H1 (cell line): ENCODE results near the gene KANSL1L. TPM values are rescaled to one million over a fixed set of nuclear protein-coding genes. Genes with fewer than 3 reads are reported as not detected.
A peak's percentile ranks its signal among the peaks of the same experiment; 100 is the strongest.

Source experiments
- CTCF ChIA-PET: fragments of 300-600 bp; sonication (Branson Sonifier 250); formaldehyde crosslinking; loops from one replicate; lab custom pipeline; 2021; ENCODE audit not compliant: partially characterized antibody; lab: Charles Lee
- POLR2A ChIA-PET: fragments of 300-600 bp; sonication (Branson Sonifier 250); formaldehyde crosslinking; loops from one replicate; lab custom pipeline; 2021; ENCODE audit warnings: inconsistent platforms; ENCODE audit not compliant: partially characterized antibody; lab: Charles Lee
- DNase-seq, 2 experiments: peaks; one replicate each; pipeline versions ENCODE4 v3.0.0 to v3.0.0-alpha.2; 2010 to 2022; ENCODE audit warnings: low spot score in 2 of 2, low read depth in 1 of 2, mixed read lengths in 1 of 2
- FAIRE-seq: peaks from 2 replicates; lab custom pipeline; 2011; peaks lifted over from hg19 to GRCh38; lab: Jason Lieb, UNC
- H2AFZ ChIP-seq: 2 replicates; pipeline ENCODE4 v1.8.1; 2012; ENCODE audit warnings: low read length, inconsistent platforms
- H2AK5ac ChIP-seq: 2 replicates; pipeline ENCODE4 v1.6.1; 2013; ENCODE audit warnings: low read depth, low read length
- H2BK120ac ChIP-seq: replicated peaks from 2 replicates; pipeline ENCODE3; 2013; ENCODE audit warnings: low read depth, low read length, inconsistent platforms
- H2BK12ac ChIP-seq: 2 replicates; pipeline ENCODE4 v1.6.1; 2013; ENCODE audit warnings: low read depth, low read length
- H2BK15ac ChIP-seq: 2 replicates; pipeline ENCODE4 v1.6.1; 2013; ENCODE audit warnings: low read length
- H2BK20ac ChIP-seq: 2 replicates; pipeline ENCODE4 v1.6.1; 2013; ENCODE audit warnings: low read length
- H2BK5ac ChIP-seq: 2 replicates; pipeline ENCODE4 v1.6.1; 2013; ENCODE audit warnings: low read depth, low read length
- H3K14ac ChIP-seq: 2 replicates; pipeline ENCODE4 v1.6.1; 2013; ENCODE audit warnings: inconsistent platforms; ENCODE audit not compliant: insufficient read length
- H3K18ac ChIP-seq: 2 replicates; pipeline ENCODE4 v1.6.1; 2013; ENCODE audit warnings: low read length; ENCODE audit errors: extremely low read depth
- H3K23ac ChIP-seq: 2 replicates; pipeline ENCODE4 v1.6.1; 2013; ENCODE audit warnings: inconsistent platforms; ENCODE audit not compliant: insufficient read length
- H3K23me2 ChIP-seq: 2 replicates; pipeline ENCODE4 v1.6.1; 2013; ENCODE audit warnings: low read depth, low read length
- H3K27ac ChIP-seq: 2 replicates; pipeline ENCODE4 v1.6.1; 2011; ENCODE audit warnings: low read depth, low read length, inconsistent platforms
- H3K27me3 ChIP-seq, 4 experiments: replicated peaks in 1 of 4; 1 replicate in 1 of 4; 2 replicates in 3 of 4; pipeline versions ENCODE4 v1.6.1 to v1.8.1; 2011 to 2013; ENCODE audit warnings: low read length in 3 of 4, mild to moderate bottlenecking in 3 of 4, inconsistent platforms in 2 of 4, mixed read lengths in 2 of 4, moderate library complexity in 1 of 4; ENCODE audit not compliant: control insufficient read depth in 3 of 4, insufficient read depth in 3 of 4; ENCODE audit errors: extremely low read depth in 1 of 4
- H3K36me3 ChIP-seq, 4 experiments: 2 replicates each; pipeline versions ENCODE4 v1.6.1 to v1.8.1; 2011 to 2013; ENCODE audit warnings: mild to moderate bottlenecking in 4 of 4, low read length in 3 of 4, moderate library complexity in 2 of 4, control low read depth in 1 of 4, inconsistent platforms in 1 of 4; ENCODE audit not compliant: insufficient read depth in 4 of 4, control insufficient read depth in 2 of 4
- H3K4ac ChIP-seq: replicated peaks from 2 replicates; pipeline ENCODE3; 2013; ENCODE audit warnings: low read length, low read depth, mixed read lengths, inconsistent platforms; ENCODE audit not compliant: insufficient read length
- H3K4me1 ChIP-seq, 4 experiments: replicated peaks in 1 of 4; 1 replicate in 1 of 4; 2 replicates in 3 of 4; pipeline versions ENCODE4 v1.6.1 to v1.8.1; 2011 to 2013; ENCODE audit warnings: low read length in 3 of 4, inconsistent platforms in 2 of 4, mixed read lengths in 1 of 4; ENCODE audit not compliant: insufficient read depth in 4 of 4, control insufficient read depth in 3 of 4
- H3K4me2 ChIP-seq, 2 experiments: 2 replicates each; pipeline versions ENCODE4 v1.6.1 to v1.8.1; 2011 to 2013; ENCODE audit warnings: low read depth in 2 of 2, low read length in 2 of 2, control low read depth in 1 of 2, inconsistent platforms in 1 of 2, mild to moderate bottlenecking in 1 of 2; ENCODE audit not compliant: insufficient read depth in 1 of 2
- H3K4me3 ChIP-seq, 4 experiments: fragments of 200-600, 300-600 bp in 1 of 4; sonication (generic), shearing (Covaris generic), sonication (Bioruptor Twin) in 1 of 4; 2 replicates each; pipeline versions ENCODE4 v1.5.1 to v1.8.1; 2011 to 2016; ENCODE audit warnings: low read length in 4 of 4, low read depth in 3 of 4, control low read depth in 2 of 4, inconsistent platforms in 2 of 4, mild to moderate bottlenecking in 2 of 4, mixed read lengths in 1 of 4, moderate library complexity in 1 of 4; ENCODE audit not compliant: insufficient read depth in 2 of 4; ENCODE audit errors: extremely low read depth in 1 of 4
- H3K56ac ChIP-seq: replicated peaks from 2 replicates; pipeline ENCODE3; 2013; ENCODE audit warnings: low read depth, mild to moderate bottlenecking, mixed read lengths, low read length, inconsistent platforms; ENCODE audit not compliant: insufficient read length
- H3K79me1 ChIP-seq: 2 replicates; pipeline ENCODE4 v1.6.1; 2013; ENCODE audit warnings: low read depth, low read length, control low read depth
- H3K79me2 ChIP-seq, 2 experiments: 2 replicates each; pipeline versions ENCODE4 v1.6.1 to v1.8.1; 2012 to 2013; ENCODE audit warnings: low read length in 2 of 2, mild to moderate bottlenecking in 2 of 2, inconsistent platforms in 1 of 2; ENCODE audit not compliant: insufficient read depth in 2 of 2, control insufficient read depth in 1 of 2
- H3K9ac ChIP-seq, 4 experiments: replicated peaks in 1 of 4; 1 replicate in 1 of 4; 2 replicates in 3 of 4; pipeline versions ENCODE4 v1.6.1 to v1.8.1; 2011 to 2013; ENCODE audit warnings: low read depth in 3 of 4, low read length in 3 of 4, control low read depth in 2 of 4, mild to moderate bottlenecking in 2 of 4, moderate library complexity in 2 of 4, inconsistent platforms in 1 of 4; ENCODE audit errors: extremely low read depth in 1 of 4
- H3K9me3 ChIP-seq, 2 experiments: 2 replicates each; pipeline versions ENCODE4 v1.6.1 to v1.8.1; 2012 to 2013; ENCODE audit warnings: mild to moderate bottlenecking in 2 of 2, moderate library complexity in 2 of 2, control low read depth in 1 of 2, inconsistent platforms in 1 of 2, low read depth in 1 of 2, low read length in 1 of 2, mixed read lengths in 1 of 2; ENCODE audit not compliant: insufficient read depth in 2 of 2
- H4K20me1 ChIP-seq, 2 experiments: replicated peaks in 1 of 2; 2 replicates each; pipeline versions ENCODE3 to v1.8.1; 2011 to 2013; ENCODE audit warnings: inconsistent platforms in 2 of 2, low read length in 2 of 2, mild to moderate bottlenecking in 1 of 2; ENCODE audit not compliant: insufficient read depth in 2 of 2, control insufficient read depth in 1 of 2
- H4K5ac ChIP-seq: 2 replicates; pipeline ENCODE4 v1.6.1; 2013; ENCODE audit warnings: low read length, low read depth, mixed read lengths, inconsistent platforms; ENCODE audit not compliant: insufficient read length
- H4K8ac ChIP-seq: 2 replicates; pipeline ENCODE4 v1.8.0; 2013; ENCODE audit warnings: mild to moderate bottlenecking, moderate library complexity, low read length, inconsistent platforms; ENCODE audit not compliant: insufficient read depth; ENCODE audit errors: extremely low read depth
- H4K91ac ChIP-seq: replicated peaks from 2 replicates; pipeline ENCODE3; 2013; ENCODE audit warnings: low read length, mixed read lengths, inconsistent platforms; ENCODE audit not compliant: insufficient read length
- RAD21 ChIP-seq, 2 experiments: IDR thresholded peaks in 1 of 2; conservative IDR thresholded peaks in 1 of 2; 2 replicates each; pipeline ENCODE4 v1.6.1; 2011; ENCODE audit warnings: low read depth in 2 of 2, low read length in 2 of 2, improper control_type of control experiment in 1 of 2, inconsistent platforms in 1 of 2, mild to moderate bottlenecking in 1 of 2, moderate library complexity in 1 of 2
- WGBS, 2 experiments: shearing (Covaris generic) in 1 of 2; methylation state at CpG; one replicate each; pipeline versions ENCODE4 v1.1.6 to v1.1.7; 2013 to 2015; ENCODE audit warnings: low lambda C conversion rate in 2 of 2, mixed read lengths in 2 of 2, inconsistent platforms in 1 of 2, low coverage in 1 of 2, missing lambda C conversion rate in 1 of 2; ENCODE audit not compliant: insufficient replicate concordance in 2 of 2, insufficient coverage in 1 of 2, insufficient read length in 1 of 2; ENCODE audit errors: extremely low coverage in 1 of 2, missing lambda C conversion rate in 1 of 2; 5-methylcytosine and 5-hydroxymethylcytosine counted together
- polyA plus RNA-seq, 7 experiments: library from polyadenylated mRNA; depleted of rRNA in 3 of 7; stranded (reverse) in 5 of 7; unstranded in 2 of 7; fragments of >200 nt in 5 of 7; fragments of 200-250 nt in 2 of 7; gene quantifications; 1 replicate in 5 of 7; 2 replicates in 1 of 7; 4 replicates in 1 of 7; pipeline versions ENCODE4 v1.2.1 to v1.2.3, GENCODE V29; 2011 to 2013; ENCODE audit warnings: missing spikeins in 2 of 7, mixed read lengths in 2 of 7
- total RNA-seq: library from RNA; stranded (reverse); fragmentation: NEBNext Ultra II Directional; extraction: Animal tissue kit (Norgen Biotek cat#: 25700); gene quantifications from 2 replicates; pipeline ENCODE4 v1.2.1, GENCODE V29; 2021
- TF ChIP-seq, protein P1 (sequence below), 3 experiments: IDR thresholded peaks; 1 replicate in 2 of 3; 2 replicates in 1 of 3; pipeline versions ENCODE4 v1.5.1 to v1.6.1; 2011; ENCODE audit warnings: low read length in 3 of 3, mild to moderate bottlenecking in 3 of 3, inconsistent platforms in 2 of 3, low read depth in 1 of 3, moderate library complexity in 1 of 3; ENCODE audit not compliant: insufficient read depth in 1 of 3; ENCODE audit errors: control extremely low read depth in 1 of 3
- TF ChIP-seq, protein P2 (sequence below): IDR thresholded peaks from 2 replicates; pipeline ENCODE4 v1.6.1; 2012; ENCODE audit warnings: inconsistent platforms

KANSL1L gene
- total and polyA plus RNA-seq, 2 of the 8 experiments (the other 6 are each of a cell fraction or from before 2014, with no cell fraction given) = 5.4 to 17.2 TPM

- peak; percentile 51 to 54 for TF ChIP-seq RAD21 (IDR thresholded peaks at IDR 0.05 in 1 of 2, conservative IDR thresholded peaks at IDR 0.05 in 1 of 2; ENCODE audit: low read depth in 2 of 2, low read length in 2 of 2)
- TF ChIP-seq, protein P1, sequence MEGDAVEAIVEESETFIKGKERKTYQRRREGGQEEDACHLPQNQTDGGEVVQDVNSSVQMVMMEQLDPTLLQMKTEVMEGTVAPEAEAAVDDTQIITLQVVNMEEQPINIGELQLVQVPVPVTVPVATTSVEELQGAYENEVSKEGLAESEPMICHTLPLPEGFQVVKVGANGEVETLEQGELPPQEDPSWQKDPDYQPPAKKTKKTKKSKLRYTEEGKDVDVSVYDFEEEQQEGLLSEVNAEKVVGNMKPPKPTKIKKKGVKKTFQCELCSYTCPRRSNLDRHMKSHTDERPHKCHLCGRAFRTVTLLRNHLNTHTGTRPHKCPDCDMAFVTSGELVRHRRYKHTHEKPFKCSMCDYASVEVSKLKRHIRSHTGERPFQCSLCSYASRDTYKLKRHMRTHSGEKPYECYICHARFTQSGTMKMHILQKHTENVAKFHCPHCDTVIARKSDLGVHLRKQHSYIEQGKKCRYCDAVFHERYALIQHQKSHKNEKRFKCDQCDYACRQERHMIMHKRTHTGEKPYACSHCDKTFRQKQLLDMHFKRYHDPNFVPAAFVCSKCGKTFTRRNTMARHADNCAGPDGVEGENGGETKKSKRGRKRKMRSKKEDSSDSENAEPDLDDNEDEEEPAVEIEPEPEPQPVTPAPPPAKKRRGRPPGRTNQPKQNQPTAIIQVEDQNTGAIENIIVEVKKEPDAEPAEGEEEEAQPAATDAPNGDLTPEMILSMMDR (IDR thresholded peaks at IDR 0.05; ENCODE audit: control extremely low read depth in 1 of 3, insufficient read depth in 1 of 3, low read depth in 1 of 3, low read length in 3 of 3) = peak in 2 of 3 experiments; percentile 32 to 60; a peak in 2 of 4 replicates
- TF ChIP-seq, protein P2, sequence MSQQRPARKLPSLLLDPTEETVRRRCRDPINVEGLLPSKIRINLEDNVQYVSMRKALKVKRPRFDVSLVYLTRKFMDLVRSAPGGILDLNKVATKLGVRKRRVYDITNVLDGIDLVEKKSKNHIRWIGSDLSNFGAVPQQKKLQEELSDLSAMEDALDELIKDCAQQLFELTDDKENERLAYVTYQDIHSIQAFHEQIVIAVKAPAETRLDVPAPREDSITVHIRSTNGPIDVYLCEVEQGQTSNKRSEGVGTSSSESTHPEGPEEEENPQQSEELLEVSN = no peak
- TF ChIP-seq, all 59 proteins: peak for 2
- H3K4me3 ChIP-seq = no peak overlapping the region
- no peaks in the 10 kb centered on the region for H3K9me3 ChIP-seq
- peaks cover 0 to 5% (median 2%) of the 10 kb centered on the region in 4 experiments; a peak in 4 of 7 replicates for H3K4me1 ChIP-seq
- H3K79me1 ChIP-seq = no peaks in the 10 kb centered on the region
- H3K23me2 ChIP-seq = no peaks in the 10 kb centered on the region
- H4K5ac ChIP-seq = no peak overlapping the region
- POLR2A ChIA-PET = interaction anchor here (0.7 kb wide), 1 partner anchor 12 kb away, joined by 3 read pairs; no protein-coding TSS in a partner anchor
- no peak overlapping the region for H2BK12ac ChIP-seq
- no peak overlapping the region for H2BK120ac ChIP-seq
- H4K8ac ChIP-seq = no peak overlapping the region
- DNase-seq (no peak), FAIRE-seq (no peak)
- no peaks in the 10 kb centered on the region for H3K36me3 ChIP-seq
- no peak overlapping the region for H2AK5ac ChIP-seq
- no peak overlapping the region for H2BK15ac ChIP-seq
- WGBS, 2 experiments = 79% methylated on average over 2 of the region's 2 CpGs; no CpG with 5 or more reads in 1 of the 2 experiments
- no peak overlapping the region for H3K4ac ChIP-seq
- no peaks in the 10 kb centered on the region for H4K20me1 ChIP-seq
- no peak overlapping the region for H2BK5ac ChIP-seq
- no peak overlapping the region for H4K91ac ChIP-seq
- no peak overlapping the region for H3K14ac ChIP-seq
- CTCF ChIA-PET = interaction anchor here (0.6 to 3.4 kb wide), 37 partner anchors 9 to 591 kb away, joined by 3 to 29 read pairs (median 4); no protein-coding TSS in a partner anchor
- H2BK20ac ChIP-seq = no peak overlapping the region
- no peak overlapping the region for H3K27ac ChIP-seq
- H3K18ac ChIP-seq = no peak overlapping the region
- H3K4me2 ChIP-seq = no peak overlapping the region
- H3K56ac ChIP-seq = no peak overlapping the region
- H3K27me3 ChIP-seq = no peaks in the 10 kb centered on the region
- H2AFZ ChIP-seq = no peak overlapping the region
- H3K23ac ChIP-seq = no peak overlapping the region
- no peaks in the 10 kb centered on the region for H3K79me2 ChIP-seq
- no peak overlapping the region for H3K9ac ChIP-seq
Measured at GRCh38 chr2:210072922-210073509, 98.2 kb downstream of the KANSL1L start.
